H1 (cell line): ENCODE results near the gene GNAQ. TPM values are rescaled to one million over a fixed set of nuclear protein-coding genes. Genes with fewer than 3 reads are reported as not detected.

ENCODE experiments used
- BRCA1 ChIP-seq: IDR thresholded peaks from 2 replicates; pipeline ENCODE4 v1.6.1; 2012; ENCODE audit warnings: low read depth, low read length, improper control_type of control experiment
- CEBPB ChIP-seq: IDR thresholded peaks from 2 replicates; pipeline ENCODE4 v1.6.1; 2012; ENCODE audit warnings: low read depth, low read length
- CHD7 ChIP-seq: fragments of 300-600 bp; sonication (generic); IDR thresholded peaks from 2 replicates; pipeline ENCODE4 v1.7.1; 2012; ENCODE audit warnings: low read length, moderate library complexity, mild to moderate bottlenecking, inconsistent platforms; ENCODE audit not compliant: insufficient replicate concordance
- SIRT6 ChIP-seq: IDR thresholded peaks from one replicate; pipeline ENCODE4 v1.7.1; 2012; ENCODE audit warnings: low read length, inconsistent platforms
- SP1 ChIP-seq: IDR thresholded peaks from 2 replicates; pipeline ENCODE4 v1.6.1; 2011; ENCODE audit warnings: low read depth, low read length
- SP4 ChIP-seq: IDR thresholded peaks from 2 replicates; pipeline ENCODE4 v1.6.1; 2012; ENCODE audit warnings: low read length, inconsistent platforms
- SRF ChIP-seq: IDR thresholded peaks from 2 replicates; pipeline ENCODE4 v1.6.1; 2011; ENCODE audit warnings: mild to moderate bottlenecking, low read depth, low read length, moderate library complexity
- ZNF274 ChIP-seq: IDR thresholded peaks from 2 replicates; pipeline ENCODE4 v1.7.0; 2012; ENCODE audit warnings: low read length, borderline replicate concordance; ENCODE audit errors: extremely low read depth
- polyA plus RNA-seq, 7 experiments: library from polyadenylated mRNA; depleted of rRNA in 3 of 7; stranded (reverse) in 5 of 7; unstranded in 2 of 7; fragments of >200 nt in 5 of 7; fragments of 200-250 nt in 2 of 7; gene quantifications; 1 replicate in 5 of 7; 2 replicates in 1 of 7; 4 replicates in 1 of 7; pipeline versions ENCODE4 v1.2.1 to v1.2.3, GENCODE V29; 2011 to 2013; ENCODE audit warnings: missing spikeins in 2 of 7, mixed read lengths in 2 of 7
- total RNA-seq: library from RNA; stranded (reverse); fragmentation: NEBNext Ultra II Directional; extraction: Animal tissue kit (Norgen Biotek cat#: 25700); gene quantifications from 2 replicates; pipeline ENCODE4 v1.2.1, GENCODE V29; 2021

GNAQ gene
- total and polyA plus RNA-seq, 2 of the 8 experiments (the other 6 are each of a cell fraction or from before 2014, with no cell fraction given) = 22.8 to 63.8 TPM

- TF ChIP-seq CHD7 = no peak
- no peak for TF ChIP-seq BRCA1
- TF ChIP-seq SP4 = no peak
- no peak for TF ChIP-seq SRF
- TF ChIP-seq SP1 = no peak
- TF ChIP-seq CEBPB = no peak
- no peak for TF ChIP-seq ZNF274
- TF ChIP-seq SIRT6 = no peak
- TF ChIP-seq, all 59 proteins: peak for 0
These were observed 258.2 kb downstream of the GNAQ start (continued) for GRCh38 chr9:77773381-77773780.
